SKM-1 (cell line): ENCODE results near the gene PCNP.
"Not testable (repeated sequence)": the region's sequence is repeated elsewhere in the genome, so short reads cannot be mapped to it uniquely, and the experiment has no call there.

Experiments used
- DNase-seq: peaks from one replicate; lab custom pipeline; 2025; ENCODE audit not compliant: unreplicated experiment; lab: John Stamatoyannopoulos, UW

The PCNP gene

DNA sequence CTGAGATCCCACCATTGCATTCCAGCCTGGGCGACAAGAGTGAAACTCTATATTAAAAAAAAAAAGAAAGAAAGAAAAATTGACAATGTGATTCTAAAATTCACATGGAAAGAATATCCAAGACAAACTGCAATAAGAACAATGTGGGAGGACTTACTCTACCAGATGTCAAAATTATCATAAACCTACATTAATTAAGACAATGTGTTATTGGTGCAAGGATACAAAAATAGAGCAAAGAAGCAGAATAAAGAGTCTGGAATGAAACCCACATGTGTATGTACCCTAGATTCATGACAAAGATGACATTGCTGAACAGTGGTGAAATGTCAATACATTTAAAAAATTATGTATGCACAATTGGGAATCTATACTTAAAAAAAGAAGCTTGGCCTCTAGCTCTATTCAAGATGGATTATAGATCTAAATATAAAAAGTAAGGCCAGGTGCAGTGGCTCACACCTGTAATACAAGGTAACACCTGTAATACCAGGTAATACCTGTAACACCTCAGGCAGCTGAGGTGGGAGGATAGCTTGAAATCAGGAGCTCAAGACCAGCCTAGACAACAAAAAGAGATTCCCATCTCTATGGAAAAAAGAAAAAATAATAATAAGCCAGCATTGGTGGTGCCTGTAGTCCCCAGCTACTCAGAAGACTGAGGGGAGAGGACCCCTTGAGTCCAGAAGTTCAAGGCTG, 57.3 kb downstream of the PCNP start:
- DNase-seq, result no peak

DNA sequence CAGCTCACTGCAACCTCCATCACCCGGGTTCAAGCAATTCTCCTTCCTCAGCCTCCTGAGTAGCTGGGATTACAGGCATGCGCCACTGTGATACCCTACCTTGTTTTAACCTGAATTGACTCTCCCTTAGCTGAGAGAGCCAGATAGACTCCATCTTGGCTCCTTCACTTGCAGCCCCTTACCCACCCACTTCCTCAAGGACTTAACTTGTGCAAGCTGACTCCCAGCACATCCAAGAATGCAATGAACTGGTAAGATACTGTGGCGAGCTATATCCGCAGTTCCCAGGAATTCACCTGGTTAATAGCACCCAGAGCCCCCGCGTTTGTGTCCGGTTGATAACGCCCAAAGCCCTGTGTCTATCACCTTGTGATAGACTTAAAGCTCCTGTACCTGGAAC, 58.0 kb downstream of the PCNP start:
- not testable (repeated sequence) for DNase-seq

DNA sequence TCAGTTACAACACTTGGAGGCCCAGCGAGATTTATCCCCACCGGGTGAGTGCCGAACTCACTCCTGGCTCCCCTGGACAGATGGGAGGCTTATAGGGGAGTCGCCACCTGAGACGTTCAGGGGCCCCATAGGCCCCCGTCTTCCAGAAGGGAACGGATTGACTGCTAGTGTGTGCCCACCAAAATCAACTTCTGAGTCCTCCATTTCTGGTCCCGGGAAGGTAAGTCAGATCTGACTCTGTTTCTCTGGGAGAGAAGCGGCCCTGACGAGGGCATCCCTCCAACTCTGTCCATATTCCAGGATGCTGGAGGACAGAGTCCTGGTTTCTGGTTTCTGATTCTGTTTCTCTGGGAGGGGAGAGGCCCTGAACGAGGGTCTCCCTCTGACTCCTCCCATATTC, 58.6 kb downstream of the PCNP start:
- DNase-seq, result no peak

DNA sequence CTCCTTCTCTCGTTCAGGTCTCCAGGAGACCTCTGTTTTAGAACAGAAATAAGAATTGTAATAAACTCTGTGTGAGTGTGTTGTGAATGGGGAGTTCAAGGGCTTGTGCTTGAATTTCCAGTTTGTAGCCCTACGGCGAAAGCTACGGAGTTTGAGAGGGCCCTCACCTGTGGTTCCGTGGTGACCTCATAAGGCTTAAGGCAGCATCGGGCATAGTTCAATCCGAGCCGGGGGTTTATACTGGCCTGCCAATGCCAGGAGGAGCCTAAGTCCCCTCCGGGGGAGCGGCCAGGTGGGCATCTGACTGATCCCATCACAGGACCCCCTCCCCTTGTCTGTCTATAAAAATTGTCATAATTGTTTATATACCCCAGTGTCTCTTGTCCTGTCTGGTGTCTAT, 59.2 kb downstream of the PCNP start:
- DNase-seq, result no peak

DNA sequence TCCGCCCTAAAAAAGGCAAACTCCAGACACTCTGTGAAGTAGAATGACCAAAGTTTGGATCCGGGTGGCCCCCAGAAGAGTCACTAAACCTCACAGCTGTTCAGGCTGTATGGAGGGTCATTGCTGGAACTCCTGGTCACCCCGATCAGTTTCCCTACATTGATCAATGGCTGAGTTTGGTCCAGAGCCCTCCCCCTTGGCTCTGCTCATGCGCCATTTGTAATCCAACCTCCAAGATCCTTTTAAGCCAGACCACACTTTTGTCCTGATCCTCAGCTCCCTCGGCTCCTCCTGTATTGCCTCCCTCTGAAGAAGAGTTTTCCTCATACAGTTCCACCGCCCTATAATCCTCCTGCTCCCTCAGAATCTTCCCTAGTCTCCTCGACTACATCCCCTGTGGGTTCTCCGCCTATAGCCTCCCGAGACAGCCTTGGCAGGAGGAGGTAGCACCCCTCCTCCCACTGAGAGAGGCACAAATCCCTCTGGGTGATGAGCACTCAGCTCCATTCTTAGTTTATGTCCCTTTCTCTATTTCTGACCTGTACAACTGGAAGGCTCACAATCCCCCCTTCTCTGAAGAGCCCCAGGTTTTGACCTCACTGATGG, 60.7 kb downstream of the PCNP start:
- DNase-seq, result no peak

DNA sequence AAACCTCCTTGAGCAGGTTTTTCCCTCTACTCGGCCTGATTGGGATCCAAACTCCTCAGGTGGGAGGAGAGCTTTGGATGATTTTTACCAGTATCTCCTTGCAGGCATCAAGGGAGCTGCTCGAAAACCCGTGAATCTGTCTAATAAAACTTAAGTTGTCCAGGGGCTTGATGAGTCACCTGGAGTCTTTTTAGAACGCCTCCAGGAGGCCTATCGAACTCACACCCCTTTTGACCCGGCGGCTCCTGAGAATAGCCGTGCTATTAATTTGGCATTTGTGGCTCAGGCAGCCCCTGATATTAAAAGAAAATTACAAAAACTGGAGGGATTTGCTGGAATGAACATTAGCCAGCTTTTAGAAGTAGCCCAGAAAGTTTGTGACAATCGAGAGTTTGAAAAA, 61.4 kb downstream of the PCNP start:
- no peak for DNase-seq

DNA sequence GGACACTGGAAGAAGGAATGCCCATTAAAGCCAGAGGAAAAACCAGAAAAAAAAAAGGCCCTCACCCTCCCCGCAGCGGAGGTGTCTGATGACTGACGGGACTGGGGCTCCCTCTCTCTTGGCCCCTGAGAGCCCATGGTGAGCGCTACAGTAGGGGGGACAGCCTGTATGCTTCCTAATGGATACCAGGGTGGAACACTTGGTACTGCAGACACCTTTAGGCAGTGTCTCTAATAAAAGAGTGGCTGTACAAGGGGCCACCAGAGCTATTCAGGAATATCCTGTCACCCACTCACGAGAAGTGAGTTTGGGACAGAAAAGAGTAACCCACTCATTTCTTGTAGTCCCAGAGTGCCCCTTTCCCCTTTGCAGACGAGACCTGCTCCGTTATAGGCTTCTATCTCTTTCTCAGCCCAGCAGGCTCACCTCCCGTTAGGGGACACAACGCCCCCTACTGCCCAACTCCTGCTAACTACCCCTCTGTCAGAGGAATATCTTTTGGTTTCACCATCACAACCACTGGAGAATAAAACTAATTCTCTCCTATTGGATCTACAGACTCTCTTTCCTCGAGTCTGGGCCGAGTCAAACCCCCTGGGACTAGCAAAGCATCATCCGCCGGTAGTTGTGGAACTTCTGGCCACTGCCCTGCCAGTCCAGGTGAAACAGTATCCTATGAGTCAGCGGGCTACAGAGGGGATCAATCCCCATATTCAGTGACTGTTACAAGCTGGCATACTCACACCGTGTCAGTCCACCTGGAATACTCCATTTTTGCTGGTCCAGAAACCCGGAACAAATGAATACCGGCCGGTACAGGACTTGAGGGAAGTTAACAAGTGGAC, 62.2 kb downstream of the PCNP start:
- DNase-seq, result peak; percentile 32

DNA sequence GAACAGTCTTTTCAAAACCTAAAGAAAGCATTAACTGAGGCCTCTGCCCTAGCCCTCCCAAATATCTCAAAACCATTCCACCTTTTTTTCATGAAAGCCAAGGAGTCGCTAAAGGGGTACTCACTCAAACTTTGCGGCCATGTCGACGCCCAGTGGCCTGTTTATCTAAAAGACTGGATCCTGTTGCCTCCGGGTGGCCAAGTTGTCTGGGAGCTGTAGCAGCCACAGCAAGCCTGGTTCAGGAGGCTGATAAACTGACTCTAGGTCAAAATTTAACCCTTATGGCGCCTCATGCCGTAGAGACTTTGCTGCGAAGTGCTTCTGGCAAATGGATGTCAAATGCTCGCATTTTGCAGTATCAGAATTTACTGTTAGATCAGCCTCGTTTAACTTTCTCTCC, 63.5 kb downstream of the PCNP start:
- no peak for DNase-seq

DNA sequence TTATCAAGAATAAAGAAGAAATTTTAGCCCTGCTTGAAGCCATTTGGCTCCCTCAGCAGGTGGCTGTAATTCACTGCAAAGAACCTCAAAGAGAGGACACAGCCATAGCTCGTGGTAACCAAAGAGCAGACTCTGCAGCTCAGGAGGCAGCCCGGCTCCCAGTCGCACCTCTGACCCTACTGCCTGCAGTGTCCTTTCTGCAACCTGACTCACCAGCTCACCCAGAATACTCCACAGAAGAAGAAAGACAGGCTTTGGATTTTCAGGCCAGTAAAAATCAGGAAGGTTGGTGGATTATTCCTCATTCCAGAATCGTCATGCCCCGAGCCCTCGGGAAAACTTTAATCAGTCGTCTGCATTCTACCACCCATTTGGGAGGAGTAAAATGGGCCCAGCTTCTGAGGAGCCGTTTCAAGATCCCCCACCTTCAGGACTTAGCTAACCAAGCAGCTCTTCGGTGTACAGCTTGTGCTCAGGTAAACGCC, 64.3 kb downstream of the PCNP start:
- no peak for DNase-seq

DNA sequence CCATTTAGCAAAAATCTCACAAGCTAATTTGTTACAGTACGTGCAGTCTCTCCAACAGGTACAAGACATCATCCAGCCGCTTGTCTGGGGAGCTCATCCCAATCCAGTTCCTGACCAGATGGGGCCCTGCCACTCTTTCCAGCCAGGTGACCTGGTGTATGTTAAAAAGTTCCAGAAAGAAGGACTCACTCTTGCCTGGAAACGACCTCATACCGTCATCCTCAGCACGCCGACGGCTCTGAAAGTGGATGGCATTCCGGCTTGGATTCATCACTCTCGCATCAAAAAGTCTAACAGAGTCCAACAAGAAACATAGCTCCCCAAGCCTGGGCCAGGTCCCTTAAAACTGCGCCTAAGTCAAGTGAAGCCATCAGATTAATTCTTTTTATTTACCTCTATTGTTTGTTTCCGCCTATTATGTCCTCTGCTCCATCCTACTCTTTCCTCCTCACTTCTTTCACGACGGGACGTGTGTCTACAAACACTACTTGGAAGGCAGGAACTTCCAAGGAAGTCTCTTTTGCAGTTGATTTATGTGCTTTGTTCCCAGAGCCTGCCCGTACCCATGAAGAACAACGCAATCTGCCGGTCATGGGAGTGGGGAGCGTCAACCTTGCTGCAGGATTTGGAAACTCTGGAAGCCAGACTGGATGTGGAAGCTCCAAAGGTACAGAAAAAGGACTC, 65.4 kb downstream of the PCNP start:
- no peak for DNase-seq

DNA sequence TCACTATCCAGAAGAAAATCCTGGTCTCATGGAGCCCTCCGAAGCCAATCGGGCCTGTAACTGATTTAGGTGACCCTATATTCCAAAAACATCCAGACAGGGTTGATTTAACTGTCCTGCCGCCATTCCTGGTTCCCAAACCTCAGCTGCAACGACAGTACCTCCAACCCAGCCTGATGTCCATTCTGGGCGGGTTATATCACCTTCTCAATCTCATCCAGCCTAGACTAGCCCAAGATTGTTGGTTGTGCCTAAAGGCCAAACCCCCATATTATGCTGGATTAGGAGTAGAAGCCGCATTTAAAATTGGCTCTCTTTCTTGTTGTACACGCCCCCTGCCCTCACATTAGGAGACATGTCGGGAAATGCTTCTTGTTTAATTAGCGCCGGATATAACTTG, 66.3 kb downstream of the PCNP start:
- DNase-seq, result no peak

DNA sequence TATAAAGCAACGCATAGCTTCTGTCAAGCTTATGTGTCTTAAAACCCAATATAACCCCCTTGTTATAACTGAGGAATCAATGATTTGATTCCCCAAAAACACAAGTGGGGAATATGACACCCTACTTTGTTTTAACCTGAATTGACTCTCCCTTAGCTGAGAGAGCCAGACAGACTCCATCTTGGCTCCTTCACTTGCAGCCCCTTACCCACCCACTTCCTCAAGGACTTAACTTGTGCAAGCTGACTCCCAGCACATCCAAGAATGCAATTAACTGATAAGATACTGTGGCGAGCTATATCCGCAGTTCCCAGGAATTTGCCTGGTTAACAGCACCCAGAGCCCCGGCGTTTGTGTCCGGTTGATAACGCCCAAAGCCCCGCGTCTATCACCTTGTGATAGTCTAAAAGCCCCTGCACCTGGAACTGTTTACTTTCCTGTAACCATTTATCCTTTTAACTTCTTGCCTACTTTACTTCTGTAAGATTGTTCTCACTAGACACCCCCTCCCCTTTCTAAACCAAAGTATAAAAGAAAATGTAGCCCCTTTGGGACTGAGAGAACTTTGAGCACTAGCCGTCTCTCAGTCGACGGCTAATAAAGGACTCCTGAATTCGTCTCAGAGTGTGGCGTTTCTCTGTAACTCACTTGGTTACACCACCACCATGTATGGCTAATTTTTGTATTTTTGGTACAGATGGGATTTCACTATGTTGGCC, 67.6 kb downstream of the PCNP start:
- not testable (repeated sequence) for DNase-seq

DNA sequence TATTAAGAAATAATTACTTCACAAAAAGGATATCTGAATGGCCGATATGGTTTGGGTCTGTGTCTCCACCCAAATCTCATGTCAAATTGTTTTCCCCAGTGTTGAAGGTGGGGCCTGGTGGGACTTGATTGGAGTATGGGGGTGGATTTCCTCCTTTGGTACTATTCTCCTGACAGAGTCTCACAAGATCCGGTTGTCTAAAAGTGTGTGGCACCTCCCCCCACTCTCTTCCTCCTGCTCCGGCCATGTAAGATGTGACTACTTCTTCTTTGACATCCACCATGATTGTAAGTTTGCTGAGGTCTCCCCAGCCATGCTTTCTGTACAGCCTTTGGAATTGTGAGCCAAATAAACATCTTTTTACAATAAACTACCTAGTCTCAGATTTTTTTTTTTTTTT, 68.5 kb downstream of the PCNP start:
- no peak for DNase-seq

DNA sequence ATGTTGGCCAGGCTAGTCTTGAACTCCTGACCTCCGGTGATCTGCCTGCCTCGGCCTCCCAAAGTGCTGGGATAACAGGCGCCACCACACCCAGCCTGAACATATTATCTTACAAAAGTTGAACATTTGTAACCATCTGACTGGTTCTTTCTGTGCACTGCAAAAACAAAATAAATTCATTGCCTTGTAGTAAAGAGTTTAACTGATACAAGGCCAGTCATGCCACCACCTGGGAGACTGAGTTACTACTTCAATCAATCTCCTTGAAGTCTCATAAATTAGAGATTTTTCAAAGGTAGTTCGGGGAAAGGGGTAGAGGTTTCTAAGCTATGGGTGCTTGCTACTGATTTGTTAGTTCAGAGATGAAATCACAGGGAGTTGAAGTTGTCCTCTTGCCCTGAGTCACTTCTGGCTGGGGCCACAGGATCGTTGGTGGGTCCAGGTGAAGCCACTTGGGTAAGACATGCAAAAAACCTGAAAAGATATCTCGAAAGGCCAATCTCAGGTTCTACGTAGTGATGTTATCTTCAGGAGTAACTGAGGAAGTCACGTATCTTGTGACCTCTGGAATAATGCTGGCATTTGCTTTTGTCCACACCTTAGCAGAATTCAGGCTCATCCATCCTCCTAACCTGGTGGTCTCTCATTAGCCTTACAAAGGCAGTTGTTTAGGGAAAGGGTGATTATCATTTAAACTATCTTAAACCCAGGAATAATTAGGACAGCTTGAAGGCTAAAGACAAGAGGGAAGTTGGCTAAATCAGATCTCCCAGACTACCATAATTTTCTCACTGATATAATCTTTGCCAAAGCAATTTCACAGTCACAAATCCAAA, 69.2 kb downstream of the PCNP start:
- DNase-seq, result no peak
